ENCODE data around the gene AP2A1.

- TF ChIP-seq, protein P1, sequence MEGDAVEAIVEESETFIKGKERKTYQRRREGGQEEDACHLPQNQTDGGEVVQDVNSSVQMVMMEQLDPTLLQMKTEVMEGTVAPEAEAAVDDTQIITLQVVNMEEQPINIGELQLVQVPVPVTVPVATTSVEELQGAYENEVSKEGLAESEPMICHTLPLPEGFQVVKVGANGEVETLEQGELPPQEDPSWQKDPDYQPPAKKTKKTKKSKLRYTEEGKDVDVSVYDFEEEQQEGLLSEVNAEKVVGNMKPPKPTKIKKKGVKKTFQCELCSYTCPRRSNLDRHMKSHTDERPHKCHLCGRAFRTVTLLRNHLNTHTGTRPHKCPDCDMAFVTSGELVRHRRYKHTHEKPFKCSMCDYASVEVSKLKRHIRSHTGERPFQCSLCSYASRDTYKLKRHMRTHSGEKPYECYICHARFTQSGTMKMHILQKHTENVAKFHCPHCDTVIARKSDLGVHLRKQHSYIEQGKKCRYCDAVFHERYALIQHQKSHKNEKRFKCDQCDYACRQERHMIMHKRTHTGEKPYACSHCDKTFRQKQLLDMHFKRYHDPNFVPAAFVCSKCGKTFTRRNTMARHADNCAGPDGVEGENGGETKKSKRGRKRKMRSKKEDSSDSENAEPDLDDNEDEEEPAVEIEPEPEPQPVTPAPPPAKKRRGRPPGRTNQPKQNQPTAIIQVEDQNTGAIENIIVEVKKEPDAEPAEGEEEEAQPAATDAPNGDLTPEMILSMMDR (IDR thresholded peaks at IDR 0.05) = no peak
- no peak for TF ChIP-seq POLR2A (IDR thresholded peaks at IDR 0.05)
Measured at GRCh38 chr19:49829200-49829599, 62.4 kb downstream of the AP2A1 start.
